HCT116 (cell line): ENCODE data around the gene RGS7. TPM values are rescaled to one million over a fixed set of nuclear protein-coding genes. Genes with fewer than 3 reads are reported as not detected.

Experiments
- ATAC-seq: fragments of 200-7000 bp; cut with Tn5 transposase; 2 replicates; pipeline ENCODE4 v1.9.1; 2020; ENCODE audit warnings: mild to moderate bottlenecking, moderate library complexity
- BruUV-seq: library from RNA; stranded (reverse); fragments of 400-500 nt; replicated peaks from 2 replicates; lab custom pipeline; 2021; lab: Mats Ljungman, UMichigan
- CTCF ChIA-PET: fragments of 300-600 bp; sonication (Branson Sonifier 250); formaldehyde crosslinking; loops from one replicate; lab custom pipeline; 2021; ENCODE audit warnings: antibody characterized with exemption; lab: Charles Lee
- POLR2A ChIA-PET: fragments of 300-600, 350-600 bp; sonication (Branson Sonifier 250); formaldehyde crosslinking; loops from one replicate; lab custom pipeline; 2021; ENCODE audit warnings: antibody characterized with exemption; lab: Charles Lee
- RAD21 ChIA-PET, 2 experiments: fragments of 300-600 bp; sonication (Branson Sonifier 250); formaldehyde crosslinking; loops; one replicate each; lab custom pipeline; 2023; ENCODE audit warnings: low total read pairs in 2 of 2; ENCODE audit not compliant: uncharacterized antibody in 2 of 2, unreplicated experiment in 2 of 2, low non-redundant PET in 1 of 2; lab: Charles Lee
- DNase-seq: peaks from one replicate; pipeline ENCODE4 v3.0.0-alpha.2; 2010; ENCODE audit warnings: low read depth, low spot score
- H2AFZ ChIP-seq: fragments of 200-600 bp; shearing (Covaris generic), sonication (generic); 2 replicates; pipeline ENCODE4 v1.6.1; 2017; ENCODE audit warnings: low read depth, mixed run types, mixed read lengths, antibody characterized with exemption, low read length; ENCODE audit not compliant: poor library complexity, severe bottlenecking
- H3K27ac ChIP-seq: 2 replicates; pipeline ENCODE4 v1.5.1; 2012; ENCODE audit warnings: low read depth, low read length
- H3K27me3 ChIP-seq: fragments of 200-600 bp; sonication (generic); 2 replicates; pipeline ENCODE4 v1.6.1; 2016; ENCODE audit warnings: mixed run types, low read length, mixed read lengths; ENCODE audit not compliant: insufficient read depth
- H3K36me3 ChIP-seq, 2 experiments: fragments of 200-500 bp in 1 of 2; fragments of 200-600 bp in 1 of 2; sonication (Bioruptor generic) in 1 of 2; sonication (generic) in 1 of 2; 2 replicates each; pipeline versions ENCODE4 v1.5.1 to v1.6.1; 2014 to 2016; ENCODE audit warnings: low read length in 2 of 2, inconsistent platforms in 1 of 2, mixed read lengths in 1 of 2, mixed run types in 1 of 2; ENCODE audit not compliant: insufficient read depth in 2 of 2, control insufficient read depth in 1 of 2
- H3K4me1 ChIP-seq, 2 experiments: fragments of 200-600 bp in 1 of 2; sonication (generic) in 1 of 2; 2 replicates each; pipeline versions ENCODE4 v1.5.1 to v1.6.1; 2012 to 2017; ENCODE audit warnings: low read length in 2 of 2, inconsistent platforms in 1 of 2, mild to moderate bottlenecking in 1 of 2, mixed read lengths in 1 of 2, mixed run types in 1 of 2, moderate library complexity in 1 of 2; ENCODE audit not compliant: insufficient read depth in 2 of 2, control insufficient read depth in 1 of 2
- H3K4me2 ChIP-seq: fragments of 200-600 bp; sonication (generic); 2 replicates; pipeline ENCODE4 v1.6.1; 2017; ENCODE audit warnings: mixed run types, low read length, mixed read lengths
- H3K4me3 ChIP-seq, 2 experiments: fragments of 200-600 bp in 1 of 2; sonication (generic) in 1 of 2; replicated peaks in 1 of 2; 2 replicates each; pipeline ENCODE4 v1.5.1; 2011 to 2016; ENCODE audit warnings: low read length in 2 of 2, control low read depth in 1 of 2, low read depth in 1 of 2, mild to moderate bottlenecking in 1 of 2, mixed read lengths in 1 of 2, mixed run types in 1 of 2
- H3K79me2 ChIP-seq: fragments of 200-600 bp; sonication (generic); 2 replicates; pipeline ENCODE4 v1.6.1; 2017; ENCODE audit warnings: mild to moderate bottlenecking, mixed run types, low read length, moderate library complexity, mixed read lengths; ENCODE audit not compliant: insufficient read depth
- H3K9ac ChIP-seq: fragments of 200-600 bp; sonication (generic); 2 replicates; pipeline ENCODE4 v1.6.1; 2016; ENCODE audit warnings: low read length, mixed read lengths
- H3K9me2 ChIP-seq: fragments of 200-600 bp; sonication (generic), shearing (Covaris generic); 2 replicates; pipeline ENCODE4 v1.6.1; 2017; ENCODE audit warnings: mixed run types, mild to moderate bottlenecking, moderate library complexity; ENCODE audit not compliant: insufficient read depth
- H3K9me3 ChIP-seq, 2 experiments: fragments of 200-500 bp in 1 of 2; fragments of 200-600 bp in 1 of 2; sonication (Bioruptor generic) in 1 of 2; sonication (generic) in 1 of 2; 2 replicates each; pipeline ENCODE4 v1.6.1; 2014 to 2017; ENCODE audit warnings: low read length in 2 of 2, mixed read lengths in 2 of 2, inconsistent platforms in 1 of 2, low read depth in 1 of 2, mild to moderate bottlenecking in 1 of 2, mixed run types in 1 of 2, moderate library complexity in 1 of 2; ENCODE audit not compliant: control insufficient read depth in 1 of 2, insufficient read depth in 1 of 2
- H4K20me1 ChIP-seq: fragments of 200-600 bp; sonication (generic), shearing (Covaris generic); 2 replicates; pipeline ENCODE4 v1.6.1; 2017; ENCODE audit warnings: mixed run types, mild to moderate bottlenecking, moderate library complexity; ENCODE audit not compliant: insufficient read depth
- CBX3 ChIP-seq: IDR thresholded peaks from 2 replicates; pipeline ENCODE4 v1.6.1; 2012; ENCODE audit warnings: low read depth
- ELF1 ChIP-seq: IDR thresholded peaks from 2 replicates; pipeline ENCODE4 v1.6.1; 2012; ENCODE audit warnings: low read depth, borderline replicate concordance
- EZH2phosphoT487 ChIP-seq: fragments of 200-600 bp; IDR thresholded peaks from 2 replicates; pipeline ENCODE4 v1.6.1; 2018; ENCODE audit warnings: antibody characterized with exemption, borderline replicate concordance
- SP1 ChIP-seq: IDR thresholded peaks from 2 replicates; pipeline ENCODE4 v1.6.1; 2012; ENCODE audit warnings: low read depth
- ZFX ChIP-seq: fragments of 450-650 bp; IDR thresholded peaks from 2 replicates; pipeline ENCODE4 v1.6.1; 2017
- intact Hi-C: fragments of 100-400 bp; cut with micrococcal nuclease; formaldehyde crosslinking; loops from 2 replicates; pipeline ENCODE4 v1.10.0; 2022
- total RNA-seq: library from RNA; stranded (reverse); gene quantifications from one replicate; pipeline ENCODE4 v1.2.1, GENCODE V29; 2021; ENCODE audit not compliant: unreplicated experiment
- TF ChIP-seq, protein P1 (sequence below): IDR thresholded peaks from 2 replicates; pipeline ENCODE4 v1.6.1; 2012

The RGS7 gene
- total RNA-seq, 1 experiment from 2014 or later: not detected

DNA sequence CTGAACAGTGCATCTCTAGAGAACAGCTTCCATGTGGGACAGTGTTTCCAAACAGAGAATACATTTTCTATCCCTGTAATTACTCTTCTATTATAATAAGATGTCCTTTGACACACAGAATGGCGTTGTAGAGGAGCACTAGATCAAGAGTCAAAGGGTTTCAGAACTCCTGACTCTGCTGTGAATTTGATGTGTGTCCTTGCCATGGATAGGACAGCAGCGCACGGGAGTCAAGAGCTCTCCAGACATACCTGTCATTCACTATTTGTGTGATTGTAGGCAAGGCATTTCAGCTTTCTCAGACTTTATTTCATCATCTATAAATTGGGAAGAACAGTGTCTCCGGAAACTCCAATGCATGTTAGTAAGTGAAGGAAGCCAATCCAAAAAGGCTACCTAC lies 176.4 kb downstream of the RGS7 start:
- no peaks in the 10 kb centered on the region for H4K20me1 ChIP-seq
- POLR2A ChIA-PET: no interaction called here
- H2AFZ ChIP-seq: no peak overlapping the region
- H3K79me2 ChIP-seq: no peaks in the 10 kb centered on the region
- RAD21 ChIA-PET: no interaction called here
- H3K9me2 ChIP-seq: no peaks in the 10 kb centered on the region
- no peaks in the 10 kb centered on the region for H3K36me3 ChIP-seq
- intact Hi-C loops: no loop called here
- H3K27ac ChIP-seq: no peak overlapping the region
- no peaks in the 10 kb centered on the region for H3K4me1 ChIP-seq
- H3K4me3 ChIP-seq: no peak overlapping the region
- DNase-seq (no peak), ATAC-seq (no peak)
- H3K4me2 ChIP-seq: no peak overlapping the region
- BruUV-seq: no TSS peak
- peaks cover 0 to 4% of the 10 kb centered on the region in 2 experiments; a peak in 1 of 4 replicates for H3K9me3 ChIP-seq
- H3K27me3 ChIP-seq: no peaks in the 10 kb centered on the region
- CTCF ChIA-PET: no interaction called here
- no peak overlapping the region for H3K9ac ChIP-seq
- TF ChIP-seq ZFX (no peak), ELF1 (no peak), CBX3 (no peak), EZH2phosphoT487 (no peak)
- TF ChIP-seq, protein P1, sequence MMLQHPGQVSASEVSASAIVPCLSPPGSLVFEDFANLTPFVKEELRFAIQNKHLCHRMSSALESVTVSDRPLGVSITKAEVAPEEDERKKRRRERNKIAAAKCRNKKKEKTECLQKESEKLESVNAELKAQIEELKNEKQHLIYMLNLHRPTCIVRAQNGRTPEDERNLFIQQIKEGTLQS: no peak
- TF ChIP-seq, all 23 proteins: peak for 0

DNA sequence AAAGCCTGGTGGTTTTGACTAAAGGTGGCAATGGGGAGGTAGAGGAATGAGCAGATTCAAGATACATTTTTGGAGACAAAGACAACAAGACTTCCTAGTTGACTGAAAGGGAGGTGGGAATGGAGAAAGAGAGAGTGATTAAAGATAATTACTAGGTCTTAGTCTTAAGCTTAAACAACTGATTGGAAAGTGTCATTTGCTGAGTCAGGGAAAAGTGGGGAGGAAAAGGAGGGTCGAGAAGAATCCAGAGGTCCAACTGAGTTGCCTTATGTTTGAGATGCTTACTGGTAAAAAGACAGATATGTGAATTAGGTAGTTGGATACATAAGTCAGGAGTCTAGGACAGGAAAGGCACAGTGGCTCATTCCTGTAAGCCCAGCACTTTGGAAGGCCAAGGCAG lies 179.3 kb downstream of the RGS7 start:
- Histone ChIP-seq H3K27me3 (no peaks in the 10 kb centered on the region), H3K4me3 (no peak overlapping the region), H3K9ac (no peak overlapping the region), H3K79me2 (no peaks in the 10 kb centered on the region), H3K4me2 (no peak overlapping the region), H2AFZ (no peak overlapping the region), H3K9me3 (no peaks in the 10 kb centered on the region; a peak in 1 of 4 replicates), H3K36me3 (no peaks in the 10 kb centered on the region), H4K20me1 (no peaks in the 10 kb centered on the region), H3K9me2 (no peaks in the 10 kb centered on the region), H3K4me1 (no peaks in the 10 kb centered on the region), H3K27ac (no peak overlapping the region)
- RAD21 ChIA-PET: no interaction called here
- DNase-seq (no peak), ATAC-seq (no peak)
- TF ChIP-seq SP1: no peak
- CTCF ChIA-PET: no interaction called here
- POLR2A ChIA-PET: no interaction called here
- no TSS peak for BruUV-seq
- intact Hi-C loops: no loop called here
